Fibroblast of mammary gland (primary cell): Measurements from ENCODE around the gene ADGRB2.

Experiments used
- DNase-seq: peaks from one replicate; pipeline ENCODE4 v3.0.0-alpha.2; 2010; ENCODE audit warnings: low read depth
- H3K4me3 ChIP-seq: 2 replicates; pipeline ENCODE4 v1.5.1; 2011; ENCODE audit warnings: low read depth, mild to moderate bottlenecking, low read length, moderate library complexity; ENCODE audit not compliant: control insufficient read depth
- CTCF ChIP-seq: conservative IDR thresholded peaks from 2 replicates; pipeline ENCODE4 v1.5.1; 2011; ENCODE audit warnings: low read depth, low read length, inconsistent platforms; ENCODE audit not compliant: control insufficient read depth, insufficient read depth

The ADGRB2 gene

DNA sequence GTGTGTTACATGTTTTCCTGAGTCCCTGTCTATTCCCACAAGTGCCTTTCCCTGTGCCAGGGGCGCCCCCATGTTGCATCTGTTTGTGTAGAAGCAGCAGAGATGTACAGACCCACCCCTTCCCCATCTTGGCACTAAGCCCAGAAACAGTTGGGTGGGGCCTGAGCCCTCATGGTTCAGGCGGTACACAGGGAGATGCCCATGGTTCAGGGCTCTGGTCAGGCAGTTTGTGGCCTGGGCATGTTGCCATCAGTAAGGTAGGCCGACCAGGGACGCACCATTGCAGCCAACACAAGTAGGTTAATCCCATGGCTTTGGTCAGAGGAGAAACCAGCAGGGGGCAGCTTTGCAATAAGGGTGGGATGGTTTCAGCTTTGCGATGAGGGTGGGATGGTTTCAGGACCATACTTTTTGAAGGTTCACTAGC is 914 bp upstream of the ADGRB2 start:
- H3K4me3 ChIP-seq: no peak overlapping the region
- peak; percentile 34 for DNase-seq
- TF ChIP-seq CTCF: peak; percentile 42

- DNase-seq: no peak
- TF ChIP-seq CTCF: no peak
- H3K4me3 ChIP-seq: peak overlapping the region; percentile 44
These were observed 349 bp downstream of the ADGRB2 start for GRCh38 chr1:31763671-31764311.

DNA sequence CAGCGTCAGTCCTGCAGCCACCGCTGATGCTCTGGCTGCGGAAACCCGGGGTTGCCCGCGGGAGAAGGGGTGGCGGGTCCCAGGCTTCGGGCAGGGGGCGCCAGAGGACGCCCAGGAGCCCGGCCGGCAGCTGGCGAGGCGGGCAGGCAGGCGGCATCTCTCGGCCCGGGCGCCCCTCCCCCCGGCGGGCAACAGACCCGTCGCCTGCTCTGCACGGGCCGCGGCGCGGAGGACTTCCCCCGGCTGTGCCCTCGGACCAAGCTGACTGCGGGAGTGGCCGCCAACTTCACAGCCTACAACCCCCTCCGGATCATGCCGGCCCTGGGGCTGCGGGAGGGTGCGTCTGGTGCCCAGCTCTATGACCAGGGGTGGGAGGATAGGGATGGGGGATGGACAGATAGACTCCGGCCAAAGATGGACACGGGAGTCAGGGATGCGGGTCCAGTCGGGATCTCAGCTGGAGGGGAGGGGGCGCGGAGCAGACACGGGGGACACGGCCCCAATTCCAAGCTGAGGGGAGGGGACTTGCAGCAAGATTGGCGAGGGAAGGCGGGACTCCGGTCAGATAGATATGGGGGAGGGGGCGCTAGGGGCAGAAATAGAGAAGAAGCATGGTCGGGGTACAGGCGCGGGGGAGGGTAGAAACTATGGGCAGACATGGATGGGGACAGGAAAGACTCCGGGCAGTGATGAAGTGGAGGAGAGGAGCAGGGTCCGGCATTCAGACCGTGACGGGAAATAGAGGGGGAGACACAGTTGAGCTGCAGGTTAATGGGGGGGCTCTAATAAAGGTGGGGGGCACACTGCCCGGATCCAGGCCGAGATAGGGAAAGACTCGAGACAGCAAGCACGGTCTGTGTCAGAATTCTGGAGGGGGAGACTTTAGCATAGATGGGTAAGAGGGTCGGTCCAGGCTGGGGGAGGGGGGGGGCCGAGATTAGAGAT is 1.1 kb downstream of the ADGRB2 start:
- peak overlapping the region; percentile 44 for H3K4me3 ChIP-seq
- peak; percentile 32 for TF ChIP-seq CTCF
- DNase-seq: no peak

GRCh38 chr1:31762323-31762722 is 1.8 kb downstream of the ADGRB2 start:
- TF ChIP-seq CTCF: no peak
- DNase-seq: no peak
- H3K4me3 ChIP-seq: no peak overlapping the region

DNA sequence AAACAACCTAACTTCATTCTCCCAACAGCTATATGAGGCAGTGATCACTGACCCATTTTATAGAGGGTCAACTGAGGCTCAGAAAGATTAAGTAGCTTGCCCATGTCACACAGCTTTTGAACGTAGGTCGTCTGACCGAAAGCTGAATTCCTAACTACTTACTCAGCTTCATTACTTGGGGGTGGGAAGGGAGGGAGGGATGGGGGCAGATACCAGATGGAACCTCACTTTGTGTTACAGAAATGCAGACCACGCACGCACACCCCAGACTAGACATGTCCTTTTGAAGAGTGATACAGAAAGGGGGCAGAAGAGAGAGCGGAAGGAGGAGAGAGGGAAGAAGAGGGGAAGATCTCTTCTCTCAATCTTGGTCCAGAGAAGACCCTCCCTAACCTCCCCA is 2.3 kb downstream of the ADGRB2 start:
- no peak for TF ChIP-seq CTCF
- no peak overlapping the region for H3K4me3 ChIP-seq
- DNase-seq: peak; percentile 66

- no peak for TF ChIP-seq CTCF
- H3K4me3 ChIP-seq: peak overlapping the region; percentile 56
These were observed 3.4 kb downstream of the ADGRB2 start for GRCh38 chr1:31760471-31761470.

More at GRCh38 chr1:31760471-31761470, 3.4 kb downstream of the ADGRB2 start:
- peak; percentile 51 for DNase-seq
